Effector CD4-positive, alpha-beta T cell (primary cell): ENCODE data around the gene MAP3K5.
"Not testable (repeated sequence)": the region's sequence is repeated elsewhere in the genome, so short reads cannot be mapped to it uniquely, and the experiment has no call there.

Experiments
- DNase-seq: peaks from one replicate; pipeline ENCODE4 v3.0.0-alpha.2; 2020
- total RNA-seq: gene quantifications from one replicate; lab custom pipeline; 2026; lab: John Stamatoyannopoulos, UW

MAP3K5 gene, protein sequence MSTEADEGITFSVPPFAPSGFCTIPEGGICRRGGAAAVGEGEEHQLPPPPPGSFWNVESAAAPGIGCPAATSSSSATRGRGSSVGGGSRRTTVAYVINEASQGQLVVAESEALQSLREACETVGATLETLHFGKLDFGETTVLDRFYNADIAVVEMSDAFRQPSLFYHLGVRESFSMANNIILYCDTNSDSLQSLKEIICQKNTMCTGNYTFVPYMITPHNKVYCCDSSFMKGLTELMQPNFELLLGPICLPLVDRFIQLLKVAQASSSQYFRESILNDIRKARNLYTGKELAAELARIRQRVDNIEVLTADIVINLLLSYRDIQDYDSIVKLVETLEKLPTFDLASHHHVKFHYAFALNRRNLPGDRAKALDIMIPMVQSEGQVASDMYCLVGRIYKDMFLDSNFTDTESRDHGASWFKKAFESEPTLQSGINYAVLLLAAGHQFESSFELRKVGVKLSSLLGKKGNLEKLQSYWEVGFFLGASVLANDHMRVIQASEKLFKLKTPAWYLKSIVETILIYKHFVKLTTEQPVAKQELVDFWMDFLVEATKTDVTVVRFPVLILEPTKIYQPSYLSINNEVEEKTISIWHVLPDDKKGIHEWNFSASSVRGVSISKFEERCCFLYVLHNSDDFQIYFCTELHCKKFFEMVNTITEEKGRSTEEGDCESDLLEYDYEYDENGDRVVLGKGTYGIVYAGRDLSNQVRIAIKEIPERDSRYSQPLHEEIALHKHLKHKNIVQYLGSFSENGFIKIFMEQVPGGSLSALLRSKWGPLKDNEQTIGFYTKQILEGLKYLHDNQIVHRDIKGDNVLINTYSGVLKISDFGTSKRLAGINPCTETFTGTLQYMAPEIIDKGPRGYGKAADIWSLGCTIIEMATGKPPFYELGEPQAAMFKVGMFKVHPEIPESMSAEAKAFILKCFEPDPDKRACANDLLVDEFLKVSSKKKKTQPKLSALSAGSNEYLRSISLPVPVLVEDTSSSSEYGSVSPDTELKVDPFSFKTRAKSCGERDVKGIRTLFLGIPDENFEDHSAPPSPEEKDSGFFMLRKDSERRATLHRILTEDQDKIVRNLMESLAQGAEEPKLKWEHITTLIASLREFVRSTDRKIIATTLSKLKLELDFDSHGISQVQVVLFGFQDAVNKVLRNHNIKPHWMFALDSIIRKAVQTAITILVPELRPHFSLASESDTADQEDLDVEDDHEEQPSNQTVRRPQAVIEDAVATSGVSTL (N-terminal part only)
- total RNA-seq = 129 reads per million, percentile 87 among the genes with 10 or more reads in this experiment

DNA sequence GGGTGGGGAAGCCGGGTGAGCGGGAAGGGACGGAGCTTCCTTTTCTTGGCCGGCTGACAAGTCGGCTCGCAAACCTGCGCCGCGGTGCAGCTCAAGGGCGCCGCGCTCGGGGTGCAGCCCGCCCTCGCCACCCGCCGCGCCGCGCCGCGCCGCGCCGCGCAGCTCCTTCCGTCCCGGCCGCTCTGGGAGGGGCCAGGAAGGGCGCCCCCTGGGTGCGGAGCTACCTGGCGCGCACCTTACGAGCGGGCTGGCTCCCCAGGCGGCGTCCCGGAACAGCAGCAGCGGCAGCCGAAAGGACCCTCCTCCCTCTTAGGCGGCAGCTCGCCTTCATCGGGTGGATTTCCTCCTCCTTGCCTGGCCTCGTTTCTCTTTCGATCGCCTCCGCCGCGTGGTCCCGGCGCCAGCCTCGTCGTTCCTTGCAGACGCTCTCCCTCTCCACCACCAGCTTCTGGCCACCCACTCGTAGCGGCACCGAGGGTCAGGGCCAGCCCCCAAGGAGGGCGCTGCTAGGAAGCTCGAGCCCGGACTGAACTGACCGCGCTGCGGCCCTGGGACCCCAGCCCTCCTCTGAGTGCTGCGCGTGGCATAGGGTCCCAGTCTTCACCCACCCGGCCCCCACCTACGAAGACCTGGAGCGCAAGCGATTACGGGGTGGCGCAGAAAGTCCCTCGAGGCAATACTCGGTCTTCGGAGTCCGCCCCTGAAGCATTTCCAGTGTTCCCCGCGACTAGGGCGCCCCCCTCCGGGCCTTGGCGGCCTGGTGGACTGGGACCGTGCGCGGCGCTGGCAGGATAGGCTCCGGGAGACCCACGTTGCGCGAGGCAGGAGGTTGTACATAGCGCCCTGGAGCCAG lies at the start of gene MAP3K5:
MAP3K5 (minus strand) TSS at position 68 of the 853 bp plus-strand sequence. CDS start 320 bp downstream, outside the sequence.
- peak; percentile 91 for DNase-seq

DNA sequence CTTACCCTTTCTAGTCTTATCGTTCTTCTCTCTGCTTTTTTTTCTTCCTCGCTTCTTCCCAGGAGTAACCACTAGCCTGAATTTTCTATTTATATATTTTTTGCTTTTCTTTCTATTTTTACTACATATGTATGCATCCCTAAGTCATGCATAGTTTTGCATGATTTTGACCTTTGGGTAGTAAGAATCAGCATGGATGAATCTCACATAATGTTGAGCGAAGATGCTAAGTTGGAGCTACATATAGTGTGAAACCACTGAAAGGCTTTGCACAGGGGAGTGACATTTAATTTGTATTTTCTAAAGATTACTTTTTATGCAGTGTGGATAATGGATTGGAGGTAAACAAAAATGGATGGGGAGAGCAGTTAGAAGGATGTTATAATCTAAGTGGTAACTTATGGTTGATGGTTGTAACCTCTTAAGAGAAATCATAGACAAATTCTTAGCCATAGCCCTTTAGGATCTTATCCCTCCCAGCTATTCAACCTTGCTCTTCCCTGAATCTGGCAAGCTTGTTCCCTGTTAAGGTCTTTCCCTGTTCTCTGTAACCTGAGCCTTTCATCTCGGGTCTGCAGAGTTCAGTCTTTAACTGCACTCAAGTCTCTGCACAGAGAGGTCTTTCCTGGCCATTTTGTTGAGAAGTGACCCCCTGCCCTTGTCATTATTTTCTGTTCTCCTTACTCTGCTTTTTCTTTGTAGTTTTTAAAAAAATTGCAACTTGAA lies 48.2 kb upstream of the MAP3K5 start:
- no peak for DNase-seq

DNA sequence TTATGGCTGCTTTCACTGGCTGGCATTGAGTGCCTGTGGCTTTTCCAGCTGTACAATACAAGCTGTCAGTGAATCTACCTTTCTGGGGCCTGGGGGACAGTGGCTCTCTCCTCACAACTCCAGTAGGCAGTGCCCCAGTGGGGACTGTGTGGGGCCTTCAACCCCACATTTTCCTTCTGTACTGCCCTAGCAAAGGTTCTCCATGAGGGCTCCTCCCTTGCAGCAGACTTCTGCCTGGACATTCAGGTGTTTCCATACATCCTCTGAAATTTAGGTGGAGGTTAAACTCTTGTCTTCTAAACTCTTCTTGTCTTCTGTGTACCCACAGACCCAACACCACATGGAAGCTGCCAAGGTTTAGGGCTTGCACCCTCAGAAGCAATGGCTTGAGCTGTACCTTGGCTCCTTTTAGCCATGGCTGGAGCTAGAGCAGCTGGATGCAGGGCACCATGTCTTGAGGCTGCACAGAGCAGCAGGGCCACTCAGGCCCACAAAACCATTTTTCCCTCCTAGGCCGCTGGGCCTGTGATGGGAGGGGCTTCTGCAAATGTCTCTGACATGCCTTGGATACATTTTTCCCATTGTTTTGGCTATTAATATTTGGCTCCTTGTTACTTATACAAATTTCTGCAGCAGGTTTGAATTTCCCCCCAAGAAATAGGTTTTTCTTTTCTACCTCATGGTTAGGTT lies 39.7 kb upstream of the MAP3K5 start:
- DNase-seq = no peak

DNA sequence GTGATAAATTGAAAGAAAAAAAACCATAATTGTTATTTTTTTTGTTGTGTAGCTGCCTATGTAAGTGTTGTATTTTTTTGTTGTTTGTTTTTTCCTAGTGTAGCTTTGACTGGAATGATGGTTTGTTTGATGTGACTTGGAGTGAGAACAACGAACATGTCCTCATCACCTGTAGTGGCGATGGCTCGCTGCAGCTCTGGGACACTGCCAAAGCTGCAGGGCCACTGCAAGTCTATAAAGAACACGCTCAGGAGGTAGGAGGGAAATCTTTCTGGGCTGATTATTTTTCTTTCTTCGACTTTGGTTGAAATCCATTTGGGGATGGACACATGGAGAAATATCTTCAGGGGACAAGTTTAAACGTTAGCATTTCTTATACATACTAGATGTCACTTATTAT lies 33.9 kb upstream of the MAP3K5 start:
- no peak for DNase-seq

DNA sequence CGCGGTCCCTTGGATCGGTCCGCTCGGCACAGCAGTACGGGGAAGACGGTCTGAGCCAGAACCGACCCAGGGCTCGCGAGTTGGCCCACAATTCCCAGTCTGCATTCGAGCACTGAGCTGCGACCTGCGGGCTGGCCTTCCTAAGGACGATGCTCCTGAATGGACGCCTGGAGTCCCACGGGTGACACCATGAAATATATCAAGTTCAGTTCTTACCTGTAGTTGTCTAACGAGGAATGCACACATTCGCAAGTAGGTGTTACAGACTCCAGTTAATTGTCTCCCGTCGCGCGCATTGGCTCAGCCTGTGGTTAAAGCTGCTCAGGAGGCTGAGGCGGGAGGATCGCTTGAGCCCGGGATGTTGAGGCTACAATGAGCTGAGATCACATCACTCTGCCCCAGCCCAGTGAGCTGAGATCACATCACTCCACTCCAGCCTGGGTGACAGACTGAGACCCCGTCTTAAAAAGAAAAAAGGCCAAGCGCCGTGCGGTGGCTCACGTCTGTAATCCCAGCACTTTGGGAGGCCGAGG lies 30.9 kb upstream of the MAP3K5 start:
- DNase-seq = peak; percentile 4

DNA sequence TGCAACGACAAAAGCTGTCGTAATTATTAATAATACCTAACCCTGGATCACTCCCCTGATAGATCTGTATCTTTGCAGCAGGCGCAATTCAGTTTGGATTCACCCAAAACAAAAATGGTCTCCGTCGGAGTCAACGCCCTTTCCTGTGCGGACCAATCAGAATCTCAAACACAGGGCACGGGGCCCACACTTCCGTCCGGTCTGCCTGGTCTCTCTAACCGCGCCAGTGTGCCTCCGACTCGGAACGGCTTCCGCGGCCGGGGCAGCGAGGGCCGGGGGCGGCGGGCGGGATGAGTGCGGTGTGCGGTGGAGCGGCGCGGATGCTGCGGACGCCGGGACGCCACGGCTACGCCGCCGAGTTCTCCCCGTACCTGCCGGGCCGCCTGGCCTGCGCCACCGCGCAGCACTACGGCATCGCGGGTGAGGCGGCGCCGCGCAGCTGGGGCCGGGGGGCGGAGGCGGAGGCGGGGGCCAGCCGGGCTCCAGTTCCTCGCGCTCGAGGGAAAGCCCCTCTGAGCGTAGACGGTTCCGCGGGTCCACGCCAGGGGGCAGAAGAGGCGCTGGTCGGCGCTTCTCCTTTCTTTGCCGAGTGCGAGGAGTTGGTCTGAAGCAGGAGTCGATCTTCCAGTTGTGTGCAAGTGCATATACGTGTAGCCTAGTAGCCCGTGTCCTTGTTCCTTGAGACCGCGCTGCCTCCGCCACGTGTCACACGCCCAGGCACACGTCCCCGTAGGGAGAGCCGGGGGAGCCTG lies 30.3 kb upstream of the MAP3K5 start, which contains the start of gene PEX7:
PEX7 (plus strand) TSS at position 217 of the 752 bp plus-strand sequence; CDS start at position 291, 74 bp downstream.
- peak; percentile 82 for DNase-seq

DNA sequence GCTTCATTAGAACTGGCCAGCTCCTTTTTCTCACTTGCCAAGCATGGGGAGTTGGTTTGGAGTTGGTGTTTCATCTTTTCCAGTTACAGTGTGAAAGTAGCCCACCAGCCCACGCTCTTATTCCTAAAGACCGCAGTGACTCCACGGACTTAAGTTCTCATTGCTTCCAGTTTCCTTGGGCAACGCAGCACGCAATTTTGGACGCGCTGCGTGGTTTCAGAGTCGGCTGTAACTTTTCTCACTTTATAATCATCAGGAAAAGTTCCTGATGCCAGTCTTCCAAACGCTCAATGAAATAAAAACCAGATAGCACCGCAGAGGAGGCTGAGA lies 29.7 kb upstream of the MAP3K5 start:
- no peak for DNase-seq

DNA sequence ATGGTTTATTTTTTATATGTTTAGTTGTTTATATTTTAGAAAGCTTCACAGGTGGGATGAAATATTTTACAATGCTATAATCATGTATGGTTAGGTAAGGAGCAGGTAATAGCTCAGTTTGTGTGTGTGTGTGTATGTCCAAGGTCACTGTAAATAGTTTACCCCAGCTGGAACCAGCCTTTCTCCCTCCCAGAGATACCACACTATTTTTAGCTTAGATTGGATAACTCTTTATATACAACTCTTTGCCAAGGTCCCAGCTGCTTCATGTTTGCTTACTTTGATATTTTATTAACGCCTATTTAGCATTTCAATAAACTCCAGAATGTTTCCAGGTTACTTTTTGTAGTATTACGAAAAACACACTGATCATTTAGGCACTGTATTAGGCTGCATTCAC lies 28.3 kb upstream of the MAP3K5 start:
- no peak for DNase-seq

DNA sequence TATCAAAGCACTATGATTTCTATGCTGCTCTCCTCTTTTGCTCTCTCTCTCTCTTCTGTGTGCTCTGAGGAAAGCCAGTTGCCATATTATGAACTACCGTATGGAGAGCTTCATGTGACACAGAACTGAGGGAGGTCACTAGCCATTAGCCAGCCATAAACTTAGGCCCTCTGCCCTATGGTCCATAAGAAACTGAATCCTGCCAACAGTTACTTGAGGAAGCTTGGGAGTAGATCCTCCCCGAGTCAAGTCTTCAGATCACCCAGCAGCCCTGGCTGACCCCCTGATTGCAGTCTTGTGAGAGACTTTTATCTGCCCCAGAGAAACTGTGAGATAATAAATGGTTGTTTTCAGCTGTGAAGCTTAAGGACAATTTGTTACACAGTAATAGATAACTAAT lies 24.4 kb upstream of the MAP3K5 start:
- no peak for DNase-seq

DNA sequence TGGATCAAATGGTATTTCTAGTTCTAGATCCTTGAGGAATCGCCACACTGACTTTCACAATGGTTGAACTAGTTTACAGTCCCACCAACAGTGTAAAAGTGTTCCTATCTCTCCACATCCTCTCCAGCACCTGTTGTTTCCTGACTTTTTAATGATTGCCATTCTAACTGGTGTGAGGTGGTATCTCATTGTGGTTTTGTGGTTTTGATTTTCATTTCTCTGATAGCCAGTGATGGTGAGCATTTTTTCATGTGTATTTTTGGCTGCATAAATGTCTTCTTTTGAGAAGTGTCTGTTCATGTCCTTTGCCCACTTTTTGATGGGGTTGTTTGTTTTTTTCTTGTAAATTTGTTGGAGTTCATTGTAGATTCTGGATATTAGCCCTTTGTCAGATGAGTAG lies 23.3 kb upstream of the MAP3K5 start:
- DNase-seq = not testable (repeated sequence)

DNA sequence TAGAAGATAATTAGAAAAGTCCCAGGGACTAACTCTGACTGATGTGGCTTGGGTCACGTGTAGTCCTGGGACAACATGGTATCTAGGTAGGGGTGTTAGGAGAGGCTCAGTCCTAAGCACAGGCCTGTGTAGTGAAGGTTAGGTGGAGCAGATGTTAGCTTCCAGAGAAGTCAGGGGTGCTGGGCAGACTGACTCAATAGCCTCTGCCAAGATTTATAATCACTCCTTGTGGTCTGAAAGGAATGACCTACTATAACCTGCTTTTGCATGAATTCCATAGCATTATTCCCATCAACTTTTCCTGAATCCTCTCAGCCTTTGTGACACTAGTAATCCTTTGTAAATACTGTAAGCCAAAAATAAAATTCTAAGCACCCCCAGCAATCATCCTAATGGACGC lies 19.9 kb upstream of the MAP3K5 start:
- no peak for DNase-seq

DNA sequence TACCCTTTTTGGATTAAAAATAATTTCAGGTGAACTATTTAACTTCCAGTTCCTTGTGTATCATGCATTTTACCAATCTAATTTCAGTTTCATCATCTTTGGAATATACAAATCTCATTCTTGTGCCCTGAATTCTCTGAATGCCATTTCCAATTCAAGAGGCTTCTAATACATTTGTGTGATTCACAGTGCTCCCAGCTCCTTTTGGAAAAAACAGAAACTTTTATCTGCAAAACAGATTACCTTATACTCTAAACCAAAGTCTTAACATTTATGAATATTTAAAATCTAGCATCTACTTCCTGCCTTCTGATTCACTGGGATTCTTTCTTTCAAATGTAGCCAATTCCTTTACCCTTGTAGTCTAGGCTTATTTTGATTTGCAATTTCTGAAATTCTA lies 19.0 kb upstream of the MAP3K5 start:
- no peak for DNase-seq

DNA sequence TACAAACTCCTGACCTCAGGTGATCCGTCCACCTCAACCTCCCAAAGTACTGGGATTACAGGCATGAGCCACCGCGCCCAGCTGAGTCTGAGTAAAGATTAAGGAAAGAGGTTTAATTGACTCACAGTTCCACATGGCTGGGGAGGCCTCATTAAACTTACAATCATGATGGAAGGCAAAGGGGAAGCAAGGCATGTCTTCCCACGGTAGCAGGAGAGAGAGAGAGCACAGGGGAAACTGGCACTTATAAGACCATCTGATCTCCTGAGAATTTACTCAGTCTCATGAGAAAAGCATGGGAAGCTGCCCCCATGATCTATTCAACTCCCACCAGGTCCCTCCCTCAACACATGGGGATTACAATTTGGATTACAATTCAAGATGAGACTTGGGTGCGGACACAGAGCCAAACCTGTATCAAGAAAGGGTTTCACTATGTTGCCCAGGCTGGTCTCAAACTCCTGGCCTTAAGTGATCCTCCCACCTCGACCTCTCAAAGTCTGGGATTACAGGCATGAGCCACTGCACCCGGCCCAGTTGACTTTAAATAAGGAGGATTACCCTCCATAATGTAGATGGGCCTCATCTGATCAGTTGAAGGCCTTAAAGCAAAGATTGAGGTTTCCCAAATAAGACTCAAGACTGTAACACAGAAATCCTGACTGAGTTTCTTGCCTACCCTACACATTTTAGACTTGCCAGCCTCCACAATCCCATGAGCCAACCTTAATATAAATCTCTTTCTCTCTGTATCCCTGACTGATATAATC lies 17.0 kb upstream of the MAP3K5 start:
- no peak for DNase-seq

DNA sequence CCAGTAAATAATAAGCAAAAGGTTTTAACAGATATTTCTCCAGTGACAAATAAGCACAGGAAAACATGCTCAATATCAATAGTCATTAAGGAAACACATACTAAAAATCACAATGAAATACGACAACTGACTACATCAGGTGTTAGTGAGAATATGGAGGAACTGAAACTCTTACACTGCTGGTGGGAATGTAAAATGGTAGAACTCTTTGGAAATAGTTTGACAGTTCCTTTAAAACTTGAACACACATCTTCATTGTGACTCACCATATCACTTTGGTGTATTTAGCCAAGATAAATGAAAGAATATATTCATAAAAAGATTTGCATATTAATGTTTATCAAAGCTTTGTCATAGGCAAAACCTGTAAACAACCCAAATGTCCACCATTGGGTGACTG lies 11.3 kb upstream of the MAP3K5 start:
- no peak for DNase-seq

DNA sequence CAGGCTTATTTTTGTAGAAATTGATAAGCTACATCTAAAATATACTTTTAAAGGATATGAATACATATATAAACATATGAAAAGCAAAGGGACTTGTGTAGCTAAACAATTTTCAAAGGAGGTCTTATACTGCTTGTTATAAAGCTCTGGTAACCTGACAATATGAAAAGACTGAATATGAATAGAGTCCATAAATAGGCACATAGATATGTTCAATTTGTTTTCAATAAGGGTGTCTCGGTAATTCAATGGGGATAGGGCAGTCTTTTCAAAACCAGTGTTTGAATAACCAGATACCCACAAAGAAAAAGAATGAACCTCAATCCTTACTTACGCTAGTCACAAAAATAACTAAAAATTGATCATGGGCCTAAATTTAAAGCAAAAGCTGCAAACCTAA lies 9.3 kb upstream of the MAP3K5 start:
- no peak for DNase-seq

DNA sequence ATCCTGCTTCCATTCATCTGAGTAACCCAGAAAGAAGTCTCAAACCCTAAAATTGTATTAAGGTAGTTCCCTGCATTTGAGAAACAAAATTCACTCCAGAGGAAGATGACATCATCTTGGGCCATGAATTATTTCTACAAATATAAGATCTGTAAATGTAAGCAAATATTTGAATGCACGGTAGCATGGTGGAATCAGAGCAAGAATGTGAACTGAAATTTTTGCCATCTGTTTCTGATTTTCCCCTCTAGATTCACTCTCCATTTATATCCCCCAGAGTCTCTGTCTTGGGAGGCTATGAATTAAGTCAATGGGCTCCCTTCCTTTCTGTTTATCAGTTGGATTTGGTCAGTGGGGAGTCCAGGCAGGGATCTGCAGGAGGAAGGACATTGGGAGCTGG lies 5.8 kb upstream of the MAP3K5 start:
- no peak for DNase-seq

DNA sequence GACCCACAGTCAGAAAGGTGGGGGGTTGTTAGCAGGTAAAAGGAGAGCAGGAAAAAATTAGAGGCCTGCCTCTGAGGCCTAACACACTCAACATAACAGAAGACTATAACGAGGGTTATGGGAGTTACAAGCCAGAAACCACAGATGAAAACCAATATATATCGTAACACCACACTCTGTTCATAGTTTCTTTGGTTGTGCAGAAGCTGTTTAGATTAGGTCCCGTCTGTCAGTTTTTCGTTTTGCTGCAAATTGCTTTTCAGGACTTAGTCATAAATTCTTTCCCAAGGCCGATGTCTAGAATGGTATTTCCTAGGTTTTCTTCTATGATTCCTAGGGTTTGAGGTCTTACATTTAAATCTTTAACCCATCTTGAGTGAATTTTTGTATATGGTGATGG lies 3.7 kb upstream of the MAP3K5 start:
- DNase-seq = no peak

DNA sequence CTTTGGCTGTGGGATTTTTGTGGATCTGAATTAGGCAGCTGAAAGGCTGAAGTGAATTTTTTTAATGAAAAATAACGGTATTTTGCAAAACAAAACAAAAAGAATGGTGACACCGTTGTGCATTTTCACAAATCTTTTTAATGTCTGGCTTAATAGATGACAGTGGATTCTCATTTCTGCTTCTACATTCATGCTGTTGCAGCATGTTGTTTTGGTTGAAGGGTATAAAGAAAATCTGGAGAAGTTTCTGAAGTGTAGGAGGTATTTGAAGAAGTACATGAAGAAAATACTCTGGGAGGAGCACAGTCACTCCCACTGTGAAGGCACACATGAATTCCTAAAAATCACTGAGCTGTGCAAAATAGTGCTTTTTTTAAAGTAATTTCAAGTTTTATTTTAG lies 3.1 kb upstream of the MAP3K5 start:
- DNase-seq = no peak

DNA sequence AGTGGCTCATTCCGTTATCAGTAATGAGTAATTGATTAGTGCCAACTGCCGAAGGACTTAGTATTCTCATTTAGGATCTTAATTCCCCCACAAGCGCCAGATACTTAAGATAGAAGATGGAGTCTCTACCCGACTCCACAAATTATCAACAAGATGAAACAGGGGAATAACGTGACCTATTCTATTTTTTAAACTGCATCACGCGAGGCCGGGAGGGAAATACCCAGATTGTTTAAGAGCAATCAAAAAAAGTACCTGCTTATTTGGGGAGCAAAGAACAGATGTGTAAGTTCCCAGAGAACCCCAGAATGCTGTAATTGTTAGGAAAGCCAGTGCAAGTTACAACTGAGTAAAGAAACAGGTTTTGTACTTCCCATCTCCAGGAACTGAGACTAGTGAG lies 1.1 kb upstream of the MAP3K5 start:
- peak; percentile 17 for DNase-seq
